ENCODE data around the gene CERS4.
"Not testable (repeated sequence)": the region's sequence is repeated elsewhere in the genome, so short reads cannot be mapped to it uniquely, and the experiment has no call there.

The CERS4 gene

GRCh38 chr19:8242211-8242821, 33.1 kb downstream of the CERS4 start:
- H3K4me3 ChIP-seq (ENCODE audit: low read depth in 1 of 5, low read length in 5 of 5): no peak overlapping the region
- no peak overlapping the region for H3K27ac ChIP-seq (ENCODE audit: low read depth, low read length)
- no peak overlapping the region for H3K9ac ChIP-seq (ENCODE audit: low read length in 5 of 5)
- peaks cover 2 to 12% (median 10%) of the 10 kb centered on the region in 5 donors for H3K9me3 ChIP-seq (ENCODE audit: control insufficient read depth in 5 of 5, low read length in 5 of 5)
- peaks cover 0 to 7% (median 0%) of the 10 kb centered on the region in 5 donors for H3K27me3 ChIP-seq (ENCODE audit: control insufficient read depth in 5 of 5, insufficient read depth in 4 of 5, low read length in 5 of 5)
- peaks cover 0 to 23% (median 21%) of the 10 kb centered on the region in 5 donors for H3K4me1 ChIP-seq (ENCODE audit: control insufficient read depth in 5 of 5, insufficient read depth in 5 of 5, low read length in 5 of 5)
- peaks cover 0 to 3% (median 0%) of the 10 kb centered on the region in 5 donors for H3K36me3 ChIP-seq (ENCODE audit: control insufficient read depth in 5 of 5, insufficient read depth in 5 of 5, low read length in 5 of 5)

DNA sequence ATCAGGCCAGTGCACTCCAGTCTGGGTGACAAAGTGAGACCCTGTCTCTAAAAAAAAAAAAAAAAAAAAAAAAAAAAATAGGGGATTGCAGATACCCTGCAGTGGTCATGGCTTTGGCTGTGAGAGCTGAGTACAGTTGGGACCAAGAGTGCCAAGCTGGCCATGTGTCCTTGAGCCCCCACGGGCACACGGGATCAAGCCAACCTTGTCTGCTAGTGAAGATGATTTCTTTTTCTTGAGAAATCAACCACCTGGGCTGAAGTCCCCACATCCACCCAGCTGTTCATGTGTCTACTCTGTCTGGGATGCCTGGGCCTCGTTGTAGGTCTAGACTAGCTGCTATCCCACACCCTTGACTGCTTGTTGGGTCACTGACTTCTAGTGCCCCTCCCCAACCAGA, 34.0 kb downstream of the CERS4 start:
- peaks cover 0 to 23% (median 21%) of the 10 kb centered on the region in 5 donors for H3K4me1 ChIP-seq (ENCODE audit: control insufficient read depth in 5 of 5, insufficient read depth in 5 of 5, low read length in 5 of 5)
- peaks cover 2 to 12% (median 10%) of the 10 kb centered on the region in 5 donors for H3K9me3 ChIP-seq (ENCODE audit: control insufficient read depth in 5 of 5, low read length in 5 of 5)
- H3K9ac ChIP-seq (ENCODE audit: low read length in 5 of 5): no peak overlapping the region
- peaks cover 0 to 3% (median 0%) of the 10 kb centered on the region in 5 donors for H3K36me3 ChIP-seq (ENCODE audit: control insufficient read depth in 5 of 5, insufficient read depth in 5 of 5, low read length in 5 of 5)
- peaks cover 0 to 7% (median 0%) of the 10 kb centered on the region in 5 donors for H3K27me3 ChIP-seq (ENCODE audit: control insufficient read depth in 5 of 5, insufficient read depth in 4 of 5, low read length in 5 of 5)
- H3K4me3 ChIP-seq (ENCODE audit: low read depth in 1 of 5, low read length in 5 of 5): no peak overlapping the region
- no peak overlapping the region for H3K27ac ChIP-seq (ENCODE audit: low read depth, low read length)

DNA sequence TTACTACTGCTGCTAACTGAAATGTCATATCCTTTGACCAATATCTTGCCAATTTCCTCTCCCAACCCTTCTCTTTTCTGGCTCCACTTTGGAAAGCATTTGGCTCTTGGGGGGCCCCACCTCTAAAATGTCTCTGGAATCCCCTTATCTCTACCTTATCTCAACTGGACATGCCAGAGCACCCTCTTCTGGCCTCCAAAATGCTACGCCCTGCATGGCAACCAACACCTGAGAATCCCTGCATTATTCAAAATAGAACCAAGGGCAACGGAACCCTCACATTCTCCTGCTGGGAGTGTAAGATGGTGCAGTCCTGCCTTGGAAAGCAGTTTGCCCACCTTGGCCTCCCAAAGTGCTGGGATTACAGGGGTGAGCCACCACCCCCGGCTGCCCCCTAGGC, 35.3 kb downstream of the CERS4 start:
- H3K27ac ChIP-seq (ENCODE audit: low read depth, low read length): no peak overlapping the region

GRCh38 chr19:8245869-8246835, 37.0 kb downstream of the CERS4 start:
- Histone ChIP-seq H3K27ac (ENCODE audit: low read depth, low read length) (no peak overlapping the region), H3K9me3 (ENCODE audit: control insufficient read depth in 5 of 5, low read length in 5 of 5) (peaks cover 2 to 12% (median 7%) of the 10 kb centered on the region in 5 donors), H3K27me3 (ENCODE audit: control insufficient read depth in 5 of 5, insufficient read depth in 4 of 5, low read length in 5 of 5) (no peaks in the 10 kb centered on the region), H3K4me3 (ENCODE audit: low read depth in 1 of 5, low read length in 5 of 5) (no peak overlapping the region), H3K4me1 (ENCODE audit: control insufficient read depth in 5 of 5, insufficient read depth in 5 of 5, low read length in 5 of 5) (peaks cover 0 to 15% (median 12%) of the 10 kb centered on the region in 5 donors), H3K9ac (ENCODE audit: low read length in 5 of 5) (no peak overlapping the region), H3K36me3 (ENCODE audit: control insufficient read depth in 5 of 5, insufficient read depth in 5 of 5, low read length in 5 of 5) (peaks cover 0 to 3% (median 0%) of the 10 kb centered on the region in 5 donors)

More for the DNA sequence above, 35.3 kb downstream of the CERS4 start:
- Histone ChIP-seq H3K9me3 (ENCODE audit: control insufficient read depth in 5 of 5, low read length in 5 of 5) (peaks cover 2 to 12% (median 10%) of the 10 kb centered on the region in 5 donors), H3K4me3 (ENCODE audit: low read depth in 1 of 5, low read length in 5 of 5) (no peak overlapping the region), H3K27me3 (ENCODE audit: control insufficient read depth in 5 of 5, insufficient read depth in 4 of 5, low read length in 5 of 5) (peaks cover 0 to 7% (median 0%) of the 10 kb centered on the region in 5 donors), H3K4me1 (ENCODE audit: control insufficient read depth in 5 of 5, insufficient read depth in 5 of 5, low read length in 5 of 5) (peaks cover 0 to 23% (median 21%) of the 10 kb centered on the region in 5 donors), H3K36me3 (ENCODE audit: control insufficient read depth in 5 of 5, insufficient read depth in 5 of 5, low read length in 5 of 5) (peaks cover 0 to 3% (median 0%) of the 10 kb centered on the region in 5 donors), H3K9ac (ENCODE audit: low read length in 5 of 5) (no peak overlapping the region)

- H3K27me3 ChIP-seq (ENCODE audit: control insufficient read depth in 5 of 5, insufficient read depth in 4 of 5, low read length in 5 of 5); H3K9ac ChIP-seq (ENCODE audit: low read length in 5 of 5); H3K36me3 ChIP-seq (ENCODE audit: control insufficient read depth in 5 of 5, insufficient read depth in 5 of 5, low read length in 5 of 5); H3K27ac ChIP-seq (ENCODE audit: low read depth, low read length); H3K4me3 ChIP-seq (ENCODE audit: low read depth in 1 of 5, low read length in 5 of 5): not testable (repeated sequence)
- Histone ChIP-seq H3K9me3 (ENCODE audit: control insufficient read depth in 5 of 5, low read length in 5 of 5) (peaks cover 2 to 11% (median 7%) of the 10 kb centered on the region in 5 donors), H3K4me1 (ENCODE audit: control insufficient read depth in 5 of 5, insufficient read depth in 5 of 5, low read length in 5 of 5) (peaks cover 0 to 12% (median 8%) of the 10 kb centered on the region in 5 donors)
These were observed 38.1 kb downstream of the CERS4 start for GRCh38 chr19:8247129-8247890.

GRCh38 chr19:8248348-8249328, 39.5 kb downstream of the CERS4 start:
- Histone ChIP-seq H3K27me3 (ENCODE audit: control insufficient read depth in 5 of 5, insufficient read depth in 4 of 5, low read length in 5 of 5) (no peaks in the 10 kb centered on the region), H3K9ac (ENCODE audit: low read length in 5 of 5) (no peak overlapping the region), H3K4me3 (ENCODE audit: low read depth in 1 of 5, low read length in 5 of 5) (no peak overlapping the region), H3K36me3 (ENCODE audit: control insufficient read depth in 5 of 5, insufficient read depth in 5 of 5, low read length in 5 of 5) (no peaks in the 10 kb centered on the region), H3K27ac (ENCODE audit: low read depth, low read length) (no peak overlapping the region), H3K4me1 (ENCODE audit: control insufficient read depth in 5 of 5, insufficient read depth in 5 of 5, low read length in 5 of 5) (peaks cover 0 to 12% (median 8%) of the 10 kb centered on the region in 5 donors), H3K9me3 (ENCODE audit: control insufficient read depth in 5 of 5, low read length in 5 of 5) (peaks cover 0 to under 1% (median 0%) of the 10 kb centered on the region in 5 donors)

- H3K4me1 ChIP-seq (ENCODE audit: control insufficient read depth in 5 of 5, insufficient read depth in 5 of 5, low read length in 5 of 5): peaks cover 0 to 12% (median 8%) of the 10 kb centered on the region in 5 donors
- H3K27me3 ChIP-seq (ENCODE audit: control insufficient read depth in 5 of 5, insufficient read depth in 4 of 5, low read length in 5 of 5): no peaks in the 10 kb centered on the region
- no peak overlapping the region for H3K9ac ChIP-seq (ENCODE audit: low read length in 5 of 5)
- H3K9me3 ChIP-seq (ENCODE audit: control insufficient read depth in 5 of 5, low read length in 5 of 5): no peaks in the 10 kb centered on the region
- H3K27ac ChIP-seq (ENCODE audit: low read depth, low read length): no peak overlapping the region
- H3K36me3 ChIP-seq (ENCODE audit: control insufficient read depth in 5 of 5, insufficient read depth in 5 of 5, low read length in 5 of 5): peaks cover 0 to 8% (median 3%) of the 10 kb centered on the region in 5 donors
- H3K4me3 ChIP-seq (ENCODE audit: low read depth in 1 of 5, low read length in 5 of 5): no peak overlapping the region
These were observed 41.4 kb downstream of the CERS4 start for GRCh38 chr19:8250596-8250995.

GRCh38 chr19:8251025-8251472, 41.9 kb downstream of the CERS4 start:
- Histone ChIP-seq H3K27ac (ENCODE audit: low read depth, low read length) (no peak overlapping the region), H3K36me3 (ENCODE audit: control insufficient read depth in 5 of 5, insufficient read depth in 5 of 5, low read length in 5 of 5) (peaks cover 0 to 12% (median 8%) of the 10 kb centered on the region in 5 donors), H3K27me3 (ENCODE audit: control insufficient read depth in 5 of 5, insufficient read depth in 4 of 5, low read length in 5 of 5) (no peaks in the 10 kb centered on the region), H3K4me3 (ENCODE audit: low read depth in 1 of 5, low read length in 5 of 5) (no peak overlapping the region), H3K9me3 (ENCODE audit: control insufficient read depth in 5 of 5, low read length in 5 of 5) (no peaks in the 10 kb centered on the region), H3K9ac (ENCODE audit: low read length in 5 of 5) (no peak overlapping the region), H3K4me1 (ENCODE audit: control insufficient read depth in 5 of 5, insufficient read depth in 5 of 5, low read length in 5 of 5) (peaks cover 0 to 12% (median 8%) of the 10 kb centered on the region in 5 donors)

All from subcutaneous abdominal adipose tissue (tissue), 5 donors.